GM19395 (cell line): ENCODE results near the gene TMEM97.

Experiments
- ATAC-seq: cut with Tn5 transposase; IDR thresholded peaks from one replicate; pipeline ENCODE4 v1.9.1; 2021; ENCODE audit warnings: mild to moderate bottlenecking, moderate library complexity; ENCODE audit not compliant: unreplicated experiment

TMEM97 gene

DNA sequence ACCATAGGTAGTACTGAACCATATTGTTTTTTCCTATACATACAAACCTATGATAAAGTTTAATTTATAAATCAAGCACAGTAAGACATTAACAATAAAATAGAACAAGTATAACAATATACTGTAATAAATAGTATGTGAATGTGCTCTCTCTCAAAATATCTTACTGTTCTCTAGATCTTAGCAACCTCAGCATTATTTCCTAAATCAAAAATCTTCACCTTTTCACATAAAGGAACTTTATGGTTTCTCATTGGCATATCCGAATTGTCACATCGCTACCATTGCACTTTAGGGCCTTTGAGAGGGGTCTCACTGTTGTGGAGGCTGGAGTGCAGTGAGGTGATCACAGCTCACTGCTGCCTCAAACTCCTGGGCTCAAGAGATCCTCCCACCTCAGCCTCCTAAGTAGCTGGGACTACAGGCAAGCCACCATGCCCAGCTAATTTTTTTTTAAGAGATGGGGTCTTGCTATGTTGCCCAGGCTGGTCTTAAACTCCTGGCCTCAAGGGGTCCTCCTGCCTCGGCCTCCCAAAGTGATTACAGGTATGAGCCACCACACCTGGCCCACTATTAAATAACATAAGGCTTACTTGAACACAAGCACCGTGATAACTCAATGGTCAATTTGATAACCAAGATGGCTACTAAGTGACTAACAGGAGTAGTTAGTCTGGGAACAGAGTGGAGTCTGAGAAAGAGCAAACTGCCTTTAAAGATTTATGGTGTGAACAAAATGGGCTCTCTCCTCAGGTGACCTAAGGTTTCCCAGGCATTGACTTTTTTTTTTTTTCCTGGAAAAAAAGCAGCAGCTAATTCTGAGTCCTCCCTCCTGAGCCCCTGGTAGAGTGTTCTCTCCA is 2.9 kb upstream of the TMEM97 start:
- ATAC-seq: no peak

- no peak for ATAC-seq
These were observed 1.7 kb upstream of the TMEM97 start for GRCh38 chr17:28317099-28317965.

DNA sequence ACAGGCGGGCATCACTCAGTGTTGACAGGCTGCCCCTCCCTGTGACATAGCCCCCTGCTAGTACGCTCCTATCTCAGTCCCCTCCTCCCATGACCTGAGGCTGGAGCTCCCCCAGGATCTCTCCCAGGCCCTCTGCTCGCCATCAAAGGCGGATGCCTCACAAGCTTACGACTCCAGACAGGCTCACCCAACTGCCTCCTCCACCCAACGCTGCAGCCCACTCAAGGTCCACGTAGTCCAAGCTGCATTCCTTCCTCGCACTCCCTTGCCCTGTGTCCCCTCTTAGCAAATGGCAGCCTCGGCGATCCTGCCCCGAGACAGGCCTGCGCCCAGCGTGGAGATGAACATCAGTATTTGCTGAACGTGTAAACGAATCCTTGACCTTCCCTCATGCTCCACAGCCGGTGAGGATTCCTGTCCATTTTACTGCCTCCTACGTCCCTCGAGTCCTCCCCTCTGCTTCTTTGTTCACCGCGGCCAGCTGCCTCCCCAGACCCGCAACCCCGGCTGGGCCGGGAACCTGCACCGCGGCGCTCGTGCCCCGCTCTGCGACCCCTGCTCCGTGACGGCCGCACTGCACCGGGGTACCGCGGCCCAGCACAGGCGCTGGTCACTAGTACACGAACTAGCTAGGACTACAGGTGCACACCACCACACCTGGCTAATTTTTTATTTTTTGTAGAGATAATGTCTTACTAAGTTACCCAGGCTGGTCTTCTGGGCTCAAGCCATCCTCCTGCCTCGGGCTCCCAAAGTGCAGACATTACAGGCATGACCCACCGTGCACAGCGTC is 838 bp upstream of the TMEM97 start:
- peak; percentile 12 for ATAC-seq

GRCh38 chr17:28319598-28319935 is 567 bp downstream of the TMEM97 start:
- no peak for ATAC-seq

- ATAC-seq: no peak
These were observed 1.4 kb downstream of the TMEM97 start for GRCh38 chr17:28320215-28321061.

DNA sequence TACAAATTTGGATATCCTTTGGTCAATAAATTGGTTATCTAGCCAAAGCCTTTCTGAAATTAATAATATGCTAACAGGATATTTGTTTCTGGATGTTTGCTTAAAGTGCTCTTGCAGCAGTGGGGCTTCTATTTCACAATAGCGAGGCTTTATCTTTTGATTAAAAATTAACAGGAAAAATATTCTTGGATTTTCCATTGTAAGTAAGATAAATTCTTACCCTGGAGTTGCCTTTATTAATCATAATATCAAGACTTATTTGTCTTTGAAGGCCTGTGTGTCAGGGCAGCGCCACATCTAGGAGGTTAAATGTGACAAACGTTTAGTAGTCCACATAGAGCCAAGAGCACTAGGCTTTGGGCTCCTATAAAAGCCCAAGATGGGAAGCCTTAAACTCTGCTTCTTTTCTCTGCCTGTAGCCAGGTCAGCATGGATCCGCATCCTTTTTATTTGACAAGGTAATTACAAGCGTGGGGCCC is 5.3 kb downstream of the TMEM97 start:
- ATAC-seq: no peak

- ATAC-seq: no peak
These were observed 5.8 kb downstream of the TMEM97 start for GRCh38 chr17:28324781-28325180.

DNA sequence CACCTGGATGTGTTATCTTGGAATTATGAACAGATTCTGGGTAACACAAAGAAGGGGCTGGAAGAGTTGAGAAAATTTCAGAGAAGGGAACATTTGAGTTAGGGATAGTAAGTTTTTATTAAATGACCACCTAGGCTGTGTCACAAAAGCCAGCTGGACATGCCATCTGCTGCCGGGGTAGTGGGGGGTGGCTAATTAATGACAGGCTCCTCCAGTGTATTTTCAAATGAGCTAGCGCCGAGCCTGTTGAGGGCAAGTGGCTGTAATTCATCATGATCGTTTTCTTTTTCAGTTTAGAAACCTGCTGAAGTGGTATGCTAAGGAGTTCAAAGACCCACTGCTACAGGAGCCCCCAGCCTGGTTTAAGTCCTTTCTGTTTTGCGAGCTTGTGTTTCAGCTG is 6.2 kb downstream of the TMEM97 start:
- ATAC-seq: no peak

DNA sequence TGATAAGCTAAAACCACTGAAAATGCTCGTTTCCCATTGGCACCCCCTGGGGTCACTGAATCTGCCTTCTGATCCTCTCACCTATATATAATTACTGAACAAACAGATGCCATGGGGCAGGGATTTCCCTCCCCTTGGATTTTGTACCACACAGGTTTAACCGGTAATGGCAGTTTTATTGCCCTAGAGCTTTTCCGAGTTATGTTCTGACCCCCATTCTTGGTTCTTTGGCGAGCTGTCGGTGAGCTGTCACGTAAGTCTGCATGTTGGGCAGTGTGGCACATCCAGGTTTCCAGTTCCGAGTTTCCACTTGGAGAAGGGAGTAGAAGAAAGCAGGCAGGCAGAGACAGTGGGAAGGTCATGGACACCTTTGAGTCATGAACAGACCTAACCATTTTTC is 7.1 kb downstream of the TMEM97 start:
- no peak for ATAC-seq

DNA sequence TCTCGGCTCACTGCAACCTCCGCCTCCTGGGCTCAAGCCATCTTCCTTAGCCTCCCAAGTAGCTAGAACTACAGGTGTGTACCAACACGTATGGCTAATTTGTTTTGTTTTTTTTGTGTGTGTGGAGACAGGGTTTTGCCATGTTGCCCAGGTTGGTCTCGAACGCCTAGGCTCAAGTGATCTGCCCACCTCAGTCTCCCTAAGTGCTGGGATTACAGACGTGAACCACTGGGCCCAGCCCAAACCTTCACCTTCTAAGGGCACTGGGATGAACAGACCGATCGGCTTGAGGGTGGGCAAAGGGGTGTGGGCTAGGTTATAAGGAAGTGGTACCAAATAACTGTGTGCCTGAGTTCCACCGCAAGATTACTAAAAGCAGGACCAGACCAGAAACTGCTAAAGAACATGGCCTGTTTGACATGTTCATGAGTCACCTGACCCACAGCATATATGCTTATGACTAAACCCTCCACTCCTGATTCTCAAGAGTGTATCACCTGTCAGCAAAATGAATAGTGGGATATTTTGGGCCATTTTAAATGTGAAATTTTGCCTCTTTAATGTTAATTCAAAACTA is 8.1 kb downstream of the TMEM97 start:
- peak; percentile 72 for ATAC-seq

GRCh38 chr17:28327709-28328108 is 8.7 kb downstream of the TMEM97 start:
- ATAC-seq: no peak

- no peak for ATAC-seq
These were observed 9.3 kb downstream of the TMEM97 start for GRCh38 chr17:28328325-28328724.

DNA sequence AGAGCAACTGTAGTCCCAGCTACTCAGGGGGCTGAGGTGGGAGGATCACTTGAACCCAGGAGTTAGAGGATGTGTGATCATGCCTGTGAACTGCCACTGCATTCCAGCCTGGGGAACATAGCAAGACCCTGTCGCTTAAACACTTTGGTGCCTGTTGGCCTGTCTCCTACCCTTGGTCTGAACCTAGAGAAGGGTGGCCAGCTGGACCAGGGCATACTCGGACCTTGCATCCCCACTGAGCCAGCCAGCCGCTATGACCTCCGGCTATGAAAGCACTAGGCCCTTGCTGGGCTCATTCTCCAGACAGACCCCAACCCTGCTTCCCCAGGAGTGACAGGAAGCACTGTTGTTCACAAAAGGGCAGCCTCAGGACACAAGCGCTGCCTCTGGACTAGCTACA is 11.7 kb downstream of the TMEM97 start:
- ATAC-seq: no peak

GRCh38 chr17:28331891-28332420 is 13.0 kb downstream of the TMEM97 start:
- no peak for ATAC-seq

DNA sequence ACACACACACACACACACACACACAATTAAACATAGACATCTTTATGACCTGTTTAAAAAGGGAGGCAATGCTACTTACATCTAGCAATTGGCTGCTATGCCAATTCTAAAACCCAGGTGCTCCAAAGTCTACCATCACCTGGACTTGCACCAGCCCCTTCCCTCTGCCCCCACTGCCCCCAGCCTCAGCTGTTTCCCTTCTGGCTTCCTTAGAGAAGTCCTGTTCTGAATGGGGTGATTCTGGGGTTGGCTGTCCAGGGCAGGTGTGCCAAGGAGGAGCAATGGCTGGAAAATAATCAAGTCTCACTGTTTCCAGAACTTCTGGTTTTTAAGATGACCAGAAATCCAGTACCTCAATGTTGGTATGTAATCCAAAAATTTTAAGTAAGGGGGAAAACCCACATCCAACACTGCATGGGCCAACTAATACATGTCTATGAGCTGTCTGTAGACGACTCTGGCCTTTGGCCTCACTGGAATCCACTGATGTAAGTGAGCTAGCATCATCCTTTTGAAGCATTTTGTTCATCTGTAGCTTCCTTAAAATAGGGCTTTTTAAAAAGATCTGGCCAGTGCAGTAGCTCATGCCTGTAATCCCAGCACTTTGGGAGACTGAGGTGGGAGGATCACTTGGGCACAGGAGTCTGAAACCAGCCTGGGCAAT is 14.2 kb downstream of the TMEM97 start:
- no peak for ATAC-seq

- ATAC-seq: no peak
These were observed 15.2 kb downstream of the TMEM97 start for GRCh38 chr17:28334171-28334570.

DNA sequence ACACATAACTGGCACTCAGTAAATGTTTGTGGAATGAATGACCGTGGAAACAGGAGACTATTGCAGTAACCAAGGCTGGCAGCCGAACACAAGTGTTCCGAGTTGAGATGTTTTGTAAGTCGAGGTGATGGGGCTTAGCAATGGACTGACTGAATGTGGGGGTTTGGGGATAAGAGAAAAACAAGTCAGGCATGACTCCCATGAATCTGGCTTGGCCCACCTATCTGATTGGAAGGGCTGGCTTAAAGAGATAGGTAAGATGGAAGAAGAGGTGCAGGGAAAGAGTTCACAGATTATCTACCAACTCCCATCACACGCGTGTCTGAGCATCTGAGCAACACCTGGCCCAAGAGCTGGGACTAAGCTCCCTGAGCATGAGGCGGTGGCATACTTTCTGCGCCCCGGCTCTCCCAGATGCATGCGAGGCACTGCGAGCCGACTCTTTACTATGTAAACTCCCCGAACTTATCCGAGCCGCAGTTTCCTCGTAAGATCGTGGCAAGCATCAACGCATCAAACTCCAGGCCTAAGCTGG is 15.7 kb downstream of the TMEM97 start:
- ATAC-seq: peak; percentile 3

- ATAC-seq: peak; percentile 93
These were observed 16.4 kb downstream of the TMEM97 start, which contains the start of the genes IFT20 and TNFAIP1 for GRCh38 chr17:28335201-28335958. Gene IFT20 (minus strand): TSS chr17:28335472. CDS start chr17:28331985, 3,487 bp downstream. Gene TNFAIP1 (plus strand): TSS chr17:28335761. CDS start chr17:28339522, 3,761 bp downstream.
